Mucosa of rectum (tissue), 2 donors: ENCODE results near the gene SP4.

Experiments used
- H3K27ac ChIP-seq, 2 donors: one replicate each; pipeline ENCODE4 v1.7.0; 2013; ENCODE audit warnings: inconsistent platforms in 2 of 2, low read depth in 2 of 2, low read length in 2 of 2
- H3K27me3 ChIP-seq, 2 donors: one replicate each; pipeline ENCODE4 v1.7.0; 2013; ENCODE audit warnings: low read length in 2 of 2; ENCODE audit not compliant: control insufficient read depth in 2 of 2, insufficient read depth in 2 of 2
- H3K36me3 ChIP-seq, 2 donors: one replicate each; pipeline ENCODE4 v1.7.0; 2013; ENCODE audit warnings: low read length in 2 of 2; ENCODE audit not compliant: control insufficient read depth in 2 of 2, insufficient read depth in 2 of 2
- H3K4me1 ChIP-seq, 2 donors: one replicate each; pipeline ENCODE4 v1.7.0; 2013; ENCODE audit warnings: low read length in 2 of 2, mild to moderate bottlenecking in 1 of 2; ENCODE audit not compliant: control insufficient read depth in 2 of 2, insufficient read depth in 2 of 2
- H3K4me3 ChIP-seq, 2 donors: one replicate each; pipeline ENCODE4 v1.7.0; 2013; ENCODE audit warnings: low read length in 2 of 2
- H3K9ac ChIP-seq, 2 donors: one replicate each; pipeline ENCODE4 v1.7.0; 2013; ENCODE audit warnings: low read length in 2 of 2, low read depth in 1 of 2, mild to moderate bottlenecking in 1 of 2
- H3K9me3 ChIP-seq, 2 donors: one replicate each; pipeline ENCODE4 v1.7.0; 2013; ENCODE audit warnings: low read length in 2 of 2; ENCODE audit not compliant: control insufficient read depth in 2 of 2
- donor health status: healthy.
- donor health status: Normal muscosa, but diverticular disease.

SP4 gene

GRCh38 chr7:21430575-21430954 lies 2.7 kb downstream of the SP4 start:
- Histone ChIP-seq H3K36me3 (no peaks in the 10 kb centered on the region), H3K4me1 (peaks cover 11 to 15% of the 10 kb centered on the region in 2 donors), H3K27ac (no peak overlapping the region), H3K9me3 (no peaks in the 10 kb centered on the region), H3K9ac (peak overlapping the region in 1 of 2 donors; percentile 5), H3K27me3 (no peaks in the 10 kb centered on the region), H3K4me3 (peak overlapping the region in 1 of 2 donors; percentile 22)

GRCh38 chr7:21443149-21443841 lies 15.4 kb downstream of the SP4 start:
- Histone ChIP-seq H3K4me3 (no peak overlapping the region), H3K27me3 (no peaks in the 10 kb centered on the region), H3K27ac (no peak overlapping the region), H3K9ac (no peak overlapping the region), H3K4me1 (no peaks in the 10 kb centered on the region), H3K36me3 (no peaks in the 10 kb centered on the region), H3K9me3 (no peaks in the 10 kb centered on the region)

- H3K27ac ChIP-seq = no peak overlapping the region
- H3K4me3 ChIP-seq = no peak overlapping the region
- no peak overlapping the region for H3K9ac ChIP-seq
- H3K36me3 ChIP-seq = no peaks in the 10 kb centered on the region
- H3K9me3 ChIP-seq = peaks cover 0 to 2% of the 10 kb centered on the region in 2 donors
- no peaks in the 10 kb centered on the region for H3K27me3 ChIP-seq
- no peaks in the 10 kb centered on the region for H3K4me1 ChIP-seq
Measured at GRCh38 chr7:21448974-21449373, 21.1 kb downstream of the SP4 start.

- Histone ChIP-seq H3K27ac (no peak overlapping the region), H3K9me3 (peaks cover 0 to 3% of the 10 kb centered on the region in 2 donors)
Measured at GRCh38 chr7:21450076-21450475, 22.2 kb downstream of the SP4 start.

GRCh38 chr7:21450941-21451340 lies 23.1 kb downstream of the SP4 start:
- no peaks in the 10 kb centered on the region for H3K27me3 ChIP-seq
- no peak overlapping the region for H3K27ac ChIP-seq
- no peaks in the 10 kb centered on the region for H3K4me1 ChIP-seq
- H3K36me3 ChIP-seq = peaks cover 0 to 4% of the 10 kb centered on the region in 2 donors
- H3K4me3 ChIP-seq = no peak overlapping the region
- peaks cover 0 to 3% of the 10 kb centered on the region in 2 donors for H3K9me3 ChIP-seq
- H3K9ac ChIP-seq = no peak overlapping the region

More at GRCh38 chr7:21450076-21450475, 22.2 kb downstream of the SP4 start:
- no peak overlapping the region for H3K9ac ChIP-seq
- no peak overlapping the region for H3K4me3 ChIP-seq
- no peaks in the 10 kb centered on the region for H3K4me1 ChIP-seq
- no peaks in the 10 kb centered on the region for H3K27me3 ChIP-seq
- no peaks in the 10 kb centered on the region for H3K36me3 ChIP-seq

- no peaks in the 10 kb centered on the region for H3K4me1 ChIP-seq
- peaks cover 0 to 4% of the 10 kb centered on the region in 2 donors for H3K36me3 ChIP-seq
- no peak overlapping the region for H3K27ac ChIP-seq
- H3K4me3 ChIP-seq = no peak overlapping the region
- no peak overlapping the region for H3K9ac ChIP-seq
- H3K9me3 ChIP-seq = peaks cover 0 to 3% of the 10 kb centered on the region in 2 donors
- H3K27me3 ChIP-seq = no peaks in the 10 kb centered on the region
Measured at GRCh38 chr7:21454182-21454581, 26.3 kb downstream of the SP4 start.

GRCh38 chr7:21454906-21455305 lies 27.0 kb downstream of the SP4 start:
- Histone ChIP-seq H3K9me3 (peaks cover 0 to 3% of the 10 kb centered on the region in 2 donors), H3K27me3 (no peaks in the 10 kb centered on the region), H3K4me1 (no peaks in the 10 kb centered on the region), H3K4me3 (no peak overlapping the region), H3K36me3 (peaks cover 0 to 4% of the 10 kb centered on the region in 2 donors), H3K27ac (no peak overlapping the region), H3K9ac (no peak overlapping the region)

GRCh38 chr7:21461282-21461681 lies 33.4 kb downstream of the SP4 start:
- H3K4me1 ChIP-seq = no peaks in the 10 kb centered on the region
- no peak overlapping the region for H3K27ac ChIP-seq
- no peak overlapping the region for H3K4me3 ChIP-seq
- no peaks in the 10 kb centered on the region for H3K27me3 ChIP-seq
- no peaks in the 10 kb centered on the region for H3K36me3 ChIP-seq
- no peaks in the 10 kb centered on the region for H3K9me3 ChIP-seq
- no peak overlapping the region for H3K9ac ChIP-seq

GRCh38 chr7:21462081-21462480 lies 34.2 kb downstream of the SP4 start:
- no peaks in the 10 kb centered on the region for H3K36me3 ChIP-seq
- no peaks in the 10 kb centered on the region for H3K9me3 ChIP-seq
- H3K27me3 ChIP-seq = no peaks in the 10 kb centered on the region
- no peak overlapping the region for H3K9ac ChIP-seq
- H3K4me1 ChIP-seq = no peaks in the 10 kb centered on the region
- no peak overlapping the region for H3K4me3 ChIP-seq
- H3K27ac ChIP-seq = no peak overlapping the region

- no peak overlapping the region for H3K4me3 ChIP-seq
- H3K36me3 ChIP-seq = no peaks in the 10 kb centered on the region
- no peak overlapping the region for H3K27ac ChIP-seq
- no peaks in the 10 kb centered on the region for H3K27me3 ChIP-seq
- H3K9ac ChIP-seq = no peak overlapping the region
- no peaks in the 10 kb centered on the region for H3K9me3 ChIP-seq
- H3K4me1 ChIP-seq = no peaks in the 10 kb centered on the region
Measured at GRCh38 chr7:21463524-21463923, 35.6 kb downstream of the SP4 start.
